Stimulated activated CD4-positive, alpha-beta T cell treated with anti-CD3 and anti-CD28 coated beads, Interleukin-15, amount 100 ng/mL, for 1 hour (primary cell): ENCODE measurements around the gene PUS7L.

ENCODE experiments used
- DNase-seq, 2 donors: peaks; one replicate each; pipeline ENCODE4 v3.0.0-alpha.2; 2020; ENCODE audit warnings: low read depth in 1 of 2, low spot score in 1 of 2

PUS7L gene, protein sequence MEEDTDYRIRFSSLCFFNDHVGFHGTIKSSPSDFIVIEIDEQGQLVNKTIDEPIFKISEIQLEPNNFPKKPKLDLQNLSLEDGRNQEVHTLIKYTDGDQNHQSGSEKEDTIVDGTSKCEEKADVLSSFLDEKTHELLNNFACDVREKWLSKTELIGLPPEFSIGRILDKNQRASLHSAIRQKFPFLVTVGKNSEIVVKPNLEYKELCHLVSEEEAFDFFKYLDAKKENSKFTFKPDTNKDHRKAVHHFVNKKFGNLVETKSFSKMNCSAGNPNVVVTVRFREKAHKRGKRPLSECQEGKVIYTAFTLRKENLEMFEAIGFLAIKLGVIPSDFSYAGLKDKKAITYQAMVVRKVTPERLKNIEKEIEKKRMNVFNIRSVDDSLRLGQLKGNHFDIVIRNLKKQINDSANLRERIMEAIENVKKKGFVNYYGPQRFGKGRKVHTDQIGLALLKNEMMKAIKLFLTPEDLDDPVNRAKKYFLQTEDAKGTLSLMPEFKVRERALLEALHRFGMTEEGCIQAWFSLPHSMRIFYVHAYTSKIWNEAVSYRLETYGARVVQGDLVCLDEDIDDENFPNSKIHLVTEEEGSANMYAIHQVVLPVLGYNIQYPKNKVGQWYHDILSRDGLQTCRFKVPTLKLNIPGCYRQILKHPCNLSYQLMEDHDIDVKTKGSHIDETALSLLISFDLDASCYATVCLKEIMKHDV

DNA sequence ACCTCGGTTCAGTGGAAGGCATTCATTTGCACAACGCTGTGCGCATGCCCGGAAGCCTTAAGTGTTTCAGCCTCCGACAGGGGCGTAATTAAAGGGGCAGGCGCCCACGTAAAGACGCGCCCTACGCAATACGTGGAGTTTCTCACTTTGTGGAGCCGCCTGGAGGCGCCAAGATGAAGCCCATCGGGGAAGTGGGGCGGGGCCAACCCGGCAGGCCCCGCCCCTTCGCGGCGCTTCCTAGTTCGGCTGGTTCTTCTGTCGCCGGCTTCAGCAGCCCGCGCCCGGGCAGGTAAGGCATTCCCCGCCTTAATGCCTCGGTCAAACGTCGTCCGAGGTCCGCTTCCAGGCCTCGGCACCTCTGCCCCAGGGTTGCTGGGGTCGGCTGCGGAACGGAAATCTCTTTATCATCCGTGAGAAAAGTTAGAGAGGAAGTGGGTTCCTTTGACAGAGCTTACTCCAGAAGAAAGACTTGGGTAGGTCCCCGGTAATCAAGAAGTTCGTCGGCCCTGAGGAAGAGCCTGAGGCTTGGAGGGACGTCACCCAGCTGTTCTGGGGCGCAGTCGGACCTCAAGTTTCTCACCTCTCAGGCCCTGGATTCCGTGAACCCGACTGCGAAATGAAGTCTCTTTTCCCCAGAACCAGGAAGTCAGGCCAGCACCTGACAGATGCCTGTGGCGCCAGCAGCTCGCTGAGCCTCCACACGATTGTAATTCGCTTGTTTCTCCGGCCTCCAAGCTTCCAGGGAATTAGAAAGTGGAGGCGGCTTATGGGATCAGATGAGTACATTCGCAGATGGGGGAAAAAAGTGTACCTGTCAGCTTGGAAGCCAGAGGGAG lies at the start of gene PUS7L, which contains the start of gene IRAK4:
Gene PUS7L, minus strand, starts transcription at position 63 of the 836 bp plus-strand sequence. CDS start 3,545 bp downstream, outside the sequence.
Gene IRAK4, plus strand, starts transcription at position 224 of the 836 bp plus-strand sequence. CDS start 9,161 bp downstream, outside the sequence.
- peak; percentile 89 to 92 for DNase-seq

DNA sequence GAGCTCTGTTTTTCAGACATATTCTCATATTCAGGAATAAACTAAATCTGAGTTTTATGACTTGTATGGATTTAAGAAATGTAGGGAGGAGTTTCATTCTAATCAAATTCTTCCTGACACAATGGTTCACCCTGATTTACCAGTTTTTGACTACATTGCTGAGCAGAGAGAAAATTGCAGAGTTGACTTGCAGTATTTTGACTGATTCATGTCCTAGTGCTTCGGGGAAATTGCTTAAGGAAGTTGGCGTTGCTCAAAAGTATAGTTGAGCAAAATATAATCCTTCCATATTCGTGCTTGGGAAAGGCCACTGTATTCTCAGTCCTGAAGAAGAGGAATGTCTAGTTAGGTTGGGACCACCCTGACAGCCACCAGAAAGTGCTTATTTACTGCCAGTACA lies 48.8 kb upstream of the PUS7L start:
- no peak for DNase-seq

DNA sequence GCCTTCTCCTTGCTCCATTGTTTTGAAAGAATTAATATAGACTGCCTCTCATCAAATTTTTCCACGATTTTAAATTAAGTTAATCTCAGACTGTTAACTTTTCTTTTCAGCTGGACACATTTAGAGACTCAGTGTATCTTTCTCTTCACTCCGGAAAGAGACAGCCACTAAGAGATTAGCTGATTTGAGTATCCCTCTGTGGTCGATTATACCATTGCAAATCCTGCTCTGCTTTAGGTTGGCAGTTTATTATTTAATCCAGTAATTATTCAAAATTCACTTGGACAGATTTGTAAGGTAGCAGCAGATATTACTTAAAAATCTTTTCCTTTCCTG lies 48.1 kb upstream of the PUS7L start:
- DNase-seq: no peak

DNA sequence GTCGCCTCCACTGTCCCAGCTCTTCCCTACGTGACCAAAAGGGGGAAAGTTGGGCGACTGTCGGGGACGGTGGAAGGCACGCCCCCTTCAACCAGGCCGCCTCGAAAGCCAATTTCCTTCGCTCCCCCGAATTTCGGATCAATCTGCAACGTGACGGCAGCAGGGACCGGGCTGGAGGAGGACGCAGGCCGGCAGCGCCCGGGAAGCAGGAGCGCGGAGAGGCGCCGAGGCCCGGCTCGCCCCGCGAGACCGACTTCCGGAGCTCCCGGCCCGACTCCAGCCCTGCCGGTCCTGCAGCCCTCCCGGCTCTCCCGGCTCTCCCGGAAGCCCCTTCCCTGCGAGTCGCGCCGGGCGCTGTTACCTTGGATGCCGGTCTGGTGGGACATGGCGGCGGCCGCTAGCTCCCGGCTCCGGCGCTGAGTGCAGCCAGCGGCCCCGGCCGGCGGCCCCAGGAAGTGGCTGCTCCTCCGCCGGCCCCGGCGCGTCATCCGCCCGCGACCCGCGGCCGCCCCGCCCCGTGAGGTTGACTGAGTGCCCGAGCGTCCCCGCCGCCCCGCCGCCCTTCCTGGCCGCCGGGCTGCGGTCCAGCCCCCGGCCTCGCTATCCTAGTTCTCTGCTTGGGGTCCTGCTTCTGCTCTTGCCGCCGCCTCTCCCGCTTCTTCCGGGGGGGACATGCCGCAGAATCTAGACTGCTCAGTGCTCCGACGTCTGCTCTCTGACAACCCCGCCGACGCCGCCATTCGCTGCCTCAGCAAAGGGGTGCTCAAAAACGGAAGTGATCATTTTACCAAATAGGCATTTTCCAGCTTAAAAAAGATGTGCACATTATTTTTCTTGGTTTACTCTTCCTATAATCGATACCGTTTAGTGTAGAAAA lies 47.5 kb upstream of the PUS7L start, which contains the start of gene TWF1:
Gene TWF1, minus strand, starts transcription at position 458 of the 877 bp plus-strand sequence. Its CDS starts 72 bp downstream, at position 386.
- DNase-seq: peak; percentile 63 to 82

DNA sequence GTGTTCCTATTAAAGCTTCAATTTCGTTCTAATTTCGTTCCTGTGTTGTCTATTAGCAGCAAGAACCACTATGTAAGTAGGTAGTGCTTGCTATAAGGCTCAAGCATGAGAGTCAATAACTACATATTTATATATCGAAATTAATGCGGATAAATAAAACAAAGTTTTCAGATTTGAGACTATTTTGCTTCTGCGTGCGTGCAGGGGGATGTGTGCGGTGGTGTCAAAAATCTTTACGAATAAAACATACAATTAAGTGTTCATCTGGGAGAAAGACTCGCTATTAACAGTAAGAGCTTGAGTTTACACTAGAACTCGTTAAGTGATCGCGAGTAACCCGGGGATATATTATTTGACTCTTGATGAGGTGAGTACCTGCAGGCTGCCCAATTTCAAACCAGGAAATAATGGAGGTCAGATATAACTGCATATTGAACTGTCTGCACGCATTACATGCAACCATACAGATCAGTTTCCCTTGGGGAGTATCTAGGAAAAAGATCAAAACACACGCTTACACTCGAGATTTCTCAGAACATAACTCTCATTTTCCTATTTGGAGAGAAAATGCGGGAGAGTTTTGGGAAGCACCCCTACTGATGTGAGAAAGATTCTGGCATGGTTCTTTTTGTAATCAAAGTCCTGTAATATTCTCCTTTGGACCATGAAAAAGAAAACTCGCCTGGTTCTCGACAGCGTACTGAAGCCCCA lies 46.7 kb upstream of the PUS7L start:
- DNase-seq: no peak

DNA sequence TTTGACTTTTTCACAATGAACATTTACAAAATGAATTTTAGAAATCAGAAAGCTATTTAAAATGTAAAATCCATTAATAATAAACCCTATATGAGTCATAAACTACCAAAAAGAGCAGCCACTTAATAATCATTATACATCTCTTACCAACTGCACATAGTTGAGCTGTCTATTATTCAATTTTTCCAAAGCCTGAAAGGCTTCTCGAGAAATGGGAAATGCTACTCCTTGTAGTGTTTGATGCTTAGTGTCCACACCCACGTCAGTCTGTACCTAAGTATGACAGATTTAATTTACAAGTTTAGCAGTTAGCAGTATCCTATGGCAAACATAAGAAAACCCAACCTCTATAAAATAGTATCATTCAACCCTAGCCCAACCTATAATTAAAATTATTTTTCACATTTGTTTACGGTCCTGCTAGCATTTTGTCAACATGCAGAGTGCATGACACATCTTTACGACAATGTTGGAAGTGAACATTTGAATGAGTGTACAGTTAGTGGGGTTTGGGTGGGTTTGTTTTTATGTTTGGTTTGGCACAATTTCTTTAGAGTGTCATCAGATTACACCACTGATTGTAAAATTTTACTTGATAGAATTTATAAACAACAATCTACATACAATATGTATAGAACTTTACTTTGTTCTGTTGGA lies 39.1 kb upstream of the PUS7L start:
- DNase-seq: no peak

DNA sequence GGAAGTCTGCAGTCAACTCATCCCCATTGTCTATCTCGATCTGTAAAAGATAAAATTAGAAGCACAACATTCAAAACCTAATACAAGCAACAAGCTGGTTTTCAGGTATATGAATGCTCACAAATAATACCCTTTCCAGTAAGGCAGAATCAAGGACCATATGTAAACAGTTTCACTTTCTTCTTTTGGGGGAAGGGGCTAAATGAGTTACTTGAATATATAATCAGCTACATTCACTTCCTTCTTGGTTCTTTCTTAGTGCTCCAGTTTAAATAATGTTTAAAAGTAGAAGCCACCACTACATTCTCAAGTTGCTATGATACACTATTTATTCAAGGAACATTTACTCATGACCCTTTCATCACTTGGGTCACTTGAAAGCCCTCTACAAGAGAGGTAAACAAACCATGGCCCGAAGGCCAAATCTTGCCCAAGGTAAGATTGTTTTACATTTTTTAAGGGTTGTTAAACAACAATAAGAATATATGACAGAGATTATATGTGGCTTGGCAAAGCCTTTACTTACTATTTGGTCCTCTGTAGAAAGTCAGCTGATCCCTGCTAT lies 37.2 kb upstream of the PUS7L start:
- no peak for DNase-seq

DNA sequence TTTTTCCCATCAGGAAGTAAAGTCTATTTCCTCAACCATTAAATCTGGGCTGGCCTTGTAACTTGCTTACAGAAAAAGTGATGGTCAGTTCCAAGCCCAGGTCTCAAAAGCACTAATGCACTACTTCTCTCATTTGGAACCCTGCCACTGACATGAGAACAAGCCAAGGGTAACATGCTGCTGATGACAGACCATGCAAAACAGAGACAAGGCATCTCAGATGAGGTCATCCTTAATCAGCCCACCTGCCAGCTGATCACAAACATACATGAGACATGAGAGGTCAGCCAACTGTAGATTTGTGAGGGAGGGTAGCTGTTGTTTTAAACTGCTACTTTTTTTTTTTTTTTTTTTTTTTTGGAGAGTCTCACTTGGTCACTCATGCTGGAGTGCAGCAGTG lies 31.4 kb upstream of the PUS7L start:
- DNase-seq: no peak

DNA sequence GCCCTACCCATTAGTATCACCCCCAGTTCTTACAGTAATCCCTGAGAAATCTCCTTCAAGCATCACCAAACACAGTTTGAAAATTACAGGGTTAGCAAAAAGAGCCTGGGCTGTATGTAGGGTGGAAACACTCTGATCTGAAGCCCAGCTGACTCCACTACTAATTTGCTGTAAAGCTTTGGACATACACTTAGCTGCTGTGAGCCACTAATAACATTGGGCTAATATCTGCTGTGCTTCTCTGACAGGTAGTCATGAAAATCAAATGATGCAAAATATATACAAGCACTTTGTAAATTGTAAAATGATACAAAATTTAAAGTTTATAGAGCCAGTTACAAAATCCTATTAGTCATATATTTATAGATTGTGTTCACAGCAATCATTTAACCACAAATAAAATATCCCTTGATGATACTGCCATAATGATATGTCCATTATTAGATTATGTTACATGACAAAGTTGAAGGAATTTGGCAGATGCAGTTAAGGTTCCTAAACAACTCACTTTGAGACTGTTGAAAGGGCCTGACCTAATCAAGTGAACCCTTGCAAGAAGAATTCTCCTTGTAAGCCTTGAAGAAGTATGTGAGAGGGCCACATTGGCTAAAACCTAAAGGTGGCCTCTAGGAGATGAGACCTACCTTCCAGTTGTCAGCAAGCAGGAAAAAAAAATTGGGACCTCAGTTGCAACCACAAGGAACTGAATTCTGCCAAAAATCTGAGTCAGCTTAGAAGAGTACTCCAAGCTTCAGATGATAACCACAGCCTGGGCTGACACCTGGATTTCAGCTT lies 28.5 kb upstream of the PUS7L start:
- no peak for DNase-seq

DNA sequence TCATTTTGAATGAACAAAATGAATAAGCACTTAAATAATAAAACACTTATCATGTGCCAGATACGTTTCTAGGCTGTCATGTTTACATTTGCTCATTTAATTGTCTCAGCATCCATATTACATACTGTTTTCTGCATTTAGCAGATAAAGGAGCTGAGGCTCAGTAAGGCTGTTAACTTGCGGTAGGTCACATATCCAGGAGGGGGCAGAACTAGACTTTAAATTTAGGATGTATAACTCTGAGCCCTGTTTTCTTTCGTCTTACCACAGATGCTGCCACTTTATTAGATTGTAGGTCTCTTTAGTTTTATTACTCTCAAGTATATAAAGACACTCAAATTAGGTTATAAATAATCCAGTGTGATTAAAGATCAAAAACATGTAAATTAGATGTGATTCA lies 17.9 kb upstream of the PUS7L start:
- no peak for DNase-seq

DNA sequence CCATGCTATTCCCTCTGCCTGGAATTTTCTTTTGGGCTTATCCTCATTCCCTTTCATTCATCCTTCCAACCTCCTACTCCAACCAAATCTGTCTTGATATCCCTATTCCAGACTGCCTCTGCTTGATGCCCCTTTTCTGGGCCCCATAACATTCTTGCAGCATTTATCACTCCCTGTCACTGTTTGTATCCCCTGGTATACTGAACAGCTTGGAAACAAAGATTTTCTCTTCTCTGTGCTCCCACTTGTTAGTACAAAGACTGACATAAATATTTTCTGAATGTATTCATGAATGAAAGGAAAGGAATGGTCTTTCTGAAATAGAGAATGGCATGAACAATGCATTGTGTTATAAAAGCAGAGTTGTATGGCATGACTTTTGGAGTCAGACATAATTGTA lies 7.7 kb upstream of the PUS7L start:
- DNase-seq: no peak

DNA sequence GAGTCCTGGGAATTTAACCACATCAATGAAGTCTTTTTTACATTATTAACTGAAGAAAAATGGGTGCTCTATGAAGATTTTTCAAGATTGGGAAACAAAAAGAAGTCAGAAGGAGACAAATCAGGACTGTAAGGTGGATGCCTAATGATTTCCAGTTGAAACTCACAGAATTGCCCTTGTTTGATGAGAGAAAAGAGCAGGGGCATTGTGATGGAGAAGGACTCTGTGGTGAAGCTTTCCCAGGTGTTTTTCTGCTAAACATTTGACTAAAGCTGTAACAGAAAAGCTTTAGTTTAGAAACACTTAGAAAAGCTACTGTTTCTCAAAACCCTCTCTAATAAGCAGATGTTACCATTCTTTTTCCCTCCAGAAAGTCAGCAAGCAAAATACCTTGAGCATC lies 5.9 kb upstream of the PUS7L start:
- DNase-seq: no peak

DNA sequence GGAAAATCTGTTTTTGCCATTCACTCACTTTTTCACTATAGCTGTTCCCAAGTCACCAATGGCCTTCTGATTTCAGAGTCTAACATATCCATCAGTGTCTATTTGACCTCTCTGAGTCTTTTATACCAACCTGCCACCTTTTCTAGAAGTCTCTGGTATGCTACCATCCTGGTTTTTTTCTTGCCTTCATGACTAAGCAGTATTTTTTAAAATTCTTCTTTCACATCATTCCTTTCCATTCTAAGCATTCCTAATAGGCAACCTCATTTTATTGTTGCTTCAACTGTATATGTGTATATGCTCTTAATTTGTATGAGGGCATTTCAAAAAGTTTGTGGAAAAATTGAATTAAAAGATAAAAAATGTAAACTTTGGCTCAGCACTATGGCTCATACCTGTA lies 5.2 kb upstream of the PUS7L start:
- no peak for DNase-seq

DNA sequence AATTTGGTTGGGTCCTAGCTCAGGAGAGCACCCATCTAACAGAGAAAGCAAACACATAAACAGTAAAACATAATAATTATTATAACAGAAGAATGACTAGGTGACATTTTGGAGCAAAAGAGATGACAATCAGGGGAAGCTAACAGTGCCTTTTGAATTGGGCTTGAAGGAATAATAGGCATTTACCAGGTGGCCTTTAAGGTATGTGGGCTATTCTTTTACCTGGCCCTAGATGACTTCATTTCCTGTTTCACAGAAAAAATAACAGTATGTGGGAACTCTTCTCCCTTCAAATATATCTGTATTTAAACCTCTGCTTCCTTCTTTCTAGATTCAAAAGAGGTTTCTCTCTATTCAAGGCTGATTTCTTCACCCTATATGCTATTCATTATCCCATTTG lies 4.0 kb upstream of the PUS7L start:
- no peak for DNase-seq

DNA sequence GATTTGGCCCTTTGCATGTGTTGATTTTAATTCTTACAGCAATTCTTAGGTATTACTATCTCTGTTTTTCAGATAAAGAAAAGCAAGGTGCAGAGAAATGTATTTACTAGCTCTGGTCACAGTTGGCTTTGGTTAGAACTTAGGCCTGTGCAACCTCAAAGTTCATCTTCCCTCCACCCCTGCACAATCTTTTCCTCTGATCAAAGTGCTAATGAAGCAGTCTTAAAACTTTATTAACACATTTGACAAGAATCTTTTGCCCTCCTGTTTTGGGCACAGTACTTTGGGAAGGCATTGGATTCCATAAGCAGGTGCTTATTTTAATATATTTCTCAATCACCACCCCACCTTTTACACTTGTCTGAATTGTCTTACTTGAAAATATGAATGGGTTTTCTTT lies 2.9 kb upstream of the PUS7L start:
- no peak for DNase-seq

DNA sequence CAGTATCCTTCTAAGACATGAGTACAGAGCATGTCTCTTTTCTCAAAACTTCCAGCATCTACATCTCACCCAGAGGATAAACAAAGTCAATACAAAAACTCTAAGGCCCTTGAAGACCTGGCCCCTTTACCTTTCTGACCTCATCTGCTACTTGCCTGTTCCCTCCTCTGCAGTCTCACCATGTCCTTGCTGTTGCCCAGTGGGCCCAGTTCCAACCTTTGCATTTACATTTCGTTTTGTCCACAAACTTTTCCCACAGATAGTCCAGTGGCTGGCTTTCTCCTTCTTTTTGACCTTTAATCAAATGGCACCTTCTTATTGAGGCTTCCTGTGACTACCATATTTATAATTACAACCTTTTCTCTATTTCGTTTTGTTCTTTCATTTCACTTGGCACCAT lies 1.8 kb upstream of the PUS7L start:
- no peak for DNase-seq

DNA sequence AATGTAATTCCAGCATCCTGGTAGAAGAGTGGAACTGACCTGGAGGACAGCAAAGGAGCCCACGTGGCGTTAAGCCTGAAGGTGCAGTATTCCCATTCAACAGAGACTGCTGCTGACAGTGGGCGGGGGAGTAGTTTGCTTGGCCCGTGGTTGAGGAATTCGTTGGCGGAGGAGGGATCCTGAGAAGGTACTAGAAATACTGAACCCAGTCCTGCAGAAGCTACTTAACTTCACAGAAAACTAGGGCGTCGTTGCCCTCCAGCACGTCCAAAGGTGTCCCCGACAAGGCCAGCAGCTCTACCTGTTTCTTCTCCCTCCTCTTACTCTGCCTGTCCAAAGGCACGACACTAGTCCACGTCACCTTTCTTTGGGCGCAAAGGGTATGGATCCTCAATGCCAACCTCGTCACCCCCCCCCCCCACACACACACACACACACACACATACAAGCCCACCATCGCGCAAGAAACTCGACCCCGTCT lies 303 bp downstream of the PUS7L start:
- no peak for DNase-seq

DNA sequence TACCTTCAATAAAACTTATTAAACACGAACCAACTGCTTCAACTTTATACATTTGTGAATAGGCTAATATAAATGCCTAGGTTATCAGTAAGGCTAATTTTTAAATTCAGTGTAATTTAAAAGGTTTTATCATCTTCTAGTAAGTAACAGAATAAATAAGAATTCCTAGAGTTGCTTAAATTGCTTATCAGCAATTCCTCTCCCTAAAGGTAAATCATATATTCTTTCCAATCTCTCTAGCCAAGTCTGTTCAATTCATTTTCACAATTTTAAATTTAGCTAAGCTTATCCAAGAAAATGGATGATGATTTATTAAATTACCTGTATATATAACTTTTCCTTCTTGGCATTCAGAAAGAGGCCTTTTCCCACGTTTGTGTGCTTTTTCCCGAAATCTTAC lies 4.6 kb downstream of the PUS7L start:
- no peak for DNase-seq
